Activated CD4-positive, alpha-beta memory T cell treated with anti-CD3 and anti-CD28 coated beads for 36 hours (primary cell): ENCODE data around the gene ATG101. TPM values are rescaled to one million over a fixed set of nuclear protein-coding genes. Genes with fewer than 3 reads are reported as not detected.

ENCODE experiments used
- CTCF ChIA-PET: fragments of 350-600 bp; sonication (Branson Sonifier 250); formaldehyde crosslinking; loops from one replicate; lab custom pipeline; 2021; ENCODE audit warnings: antibody characterized with exemption, inconsistent platforms; lab: Charles Lee
- POLR2A ChIA-PET: fragments of 350-600 bp; sonication (Branson Sonifier 250); formaldehyde crosslinking; loops from one replicate; lab custom pipeline; 2021; ENCODE audit warnings: antibody characterized with exemption; lab: Charles Lee
- DNase-seq: peaks from one replicate; pipeline ENCODE4 v3.0.0-alpha.2; 2020
- H3K27ac Mint-ChIP-seq: one replicate; pipeline ENCODE4 v1.8.0; 2021; ENCODE audit warnings: mixed read lengths
- H3K27me3 Mint-ChIP-seq: one replicate; pipeline ENCODE4 v1.8.0; 2021; ENCODE audit warnings: mixed read lengths
- H3K36me3 Mint-ChIP-seq: one replicate; pipeline ENCODE4 v1.8.0; 2021; ENCODE audit warnings: mixed read lengths
- H3K4me1 Mint-ChIP-seq: one replicate; pipeline ENCODE4 v1.8.0; 2021; ENCODE audit warnings: low read depth, mixed read lengths
- H3K4me3 Mint-ChIP-seq: one replicate; pipeline ENCODE4 v1.8.0; 2021; ENCODE audit warnings: mild to moderate bottlenecking, mixed read lengths
- H3K9me3 Mint-ChIP-seq: one replicate; pipeline ENCODE4 v1.8.0; 2021; ENCODE audit warnings: mixed read lengths
- intact Hi-C: fragments of 100-400 bp; cut with micrococcal nuclease; formaldehyde crosslinking; loops from one replicate; pipeline ENCODE4 v1.15.1; 2023
- total RNA-seq, 2 experiments: library from RNA; stranded (reverse); gene quantifications; one replicate each; pipeline ENCODE4 v1.2.3, GENCODE V29; 2021

Gene ATG101
- total RNA-seq, 2 experiments from 2014 or later, result 35.7 to 38.0 TPM

GRCh38 chr12:52082669-52082987 lies 12.8 kb downstream of the ATG101 start:
- H3K4me3 Mint-ChIP-seq, result no peak overlapping the region
- peaks cover 4% of the 10 kb centered on the region for H3K4me1 Mint-ChIP-seq
- ChIA-PET POLR2A (interaction anchor here (1.1 to 1.3 kb wide), 2 partner anchors 31 to 57 kb away, joined by 3 read pairs; partner anchors contain the start of gene NR4A1), CTCF (interaction anchor here (0.9 to 12.2 kb wide), 17 partner anchors 8 to 139 kb away, joined by 3 to 438 read pairs (median 4); partner anchors contain the start of genes ATG101, NR4A1 and TAMALIN)
- intact Hi-C loops, result loop anchor here (5.0 kb wide), 1 partner anchor 40 kb away; no protein-coding TSS in a partner anchor
- no peak overlapping the region for H3K27ac Mint-ChIP-seq
- H3K9me3 Mint-ChIP-seq, result no peaks in the 10 kb centered on the region
- no peak for DNase-seq
- peaks cover 3% of the 10 kb centered on the region for H3K36me3 Mint-ChIP-seq
- H3K27me3 Mint-ChIP-seq, result no peaks in the 10 kb centered on the region

GRCh38 chr12:52082988-52083637 lies 13.3 kb downstream of the ATG101 start:
- Mint-ChIP-seq H3K27ac (no peak overlapping the region), H3K4me1 (peaks cover 4% of the 10 kb centered on the region), H3K4me3 (no peak overlapping the region), H3K36me3 (no peaks in the 10 kb centered on the region), H3K9me3 (no peaks in the 10 kb centered on the region), H3K27me3 (no peaks in the 10 kb centered on the region)
- peak; percentile 74 for DNase-seq
- POLR2A ChIA-PET, result interaction anchor here (1.3 kb wide), 1 partner anchor 57 kb away, joined by 3 read pairs; no protein-coding TSS in a partner anchor
- CTCF ChIA-PET, result interaction anchor here (0.9 to 12.2 kb wide), 19 partner anchors 8 to 139 kb away, joined by 3 to 438 read pairs (median 5); partner anchors contain the start of genes ATG101, NR4A1 and TAMALIN
- intact Hi-C loops, result loop anchor here (1.0 to 5.0 kb wide), 2 partner anchors 39 to 58 kb away; no protein-coding TSS in a partner anchor

GRCh38 chr12:52083638-52083996 lies 13.8 kb downstream of the ATG101 start:
- H3K36me3 Mint-ChIP-seq, result no peaks in the 10 kb centered on the region
- H3K27ac Mint-ChIP-seq, result no peak overlapping the region
- POLR2A ChIA-PET, result no interaction called here
- CTCF ChIA-PET, result interaction anchor here (1.5 to 12.2 kb wide), 5 partner anchors 13 to 73 kb away, joined by 3 to 438 read pairs (median 7); partner anchors contain the start of gene ATG101
- peaks cover 4% of the 10 kb centered on the region for H3K4me1 Mint-ChIP-seq
- H3K9me3 Mint-ChIP-seq, result no peaks in the 10 kb centered on the region
- no peak overlapping the region for H3K4me3 Mint-ChIP-seq
- DNase-seq, result no peak
- intact Hi-C loops, result loop anchor here (1.0 to 5.0 kb wide), 2 partner anchors 39 to 58 kb away; no protein-coding TSS in a partner anchor
- H3K27me3 Mint-ChIP-seq, result peaks cover 3% of the 10 kb centered on the region

- H3K36me3 Mint-ChIP-seq, result no peaks in the 10 kb centered on the region
- CTCF ChIA-PET, result interaction anchor here (1.0 to 12.2 kb wide), 8 partner anchors 13 to 81 kb away, joined by 3 to 438 read pairs (median 6); partner anchors contain the start of gene ATG101
- H3K27ac Mint-ChIP-seq, result no peak overlapping the region
- peaks cover 9% of the 10 kb centered on the region for H3K27me3 Mint-ChIP-seq
- H3K4me3 Mint-ChIP-seq, result no peak overlapping the region
- peaks cover 4% of the 10 kb centered on the region for H3K4me1 Mint-ChIP-seq
- POLR2A ChIA-PET, result no interaction called here
- intact Hi-C loops, result loop anchor here (5.0 kb wide), 1 partner anchor 38 kb away; no protein-coding TSS in a partner anchor
- no peak for DNase-seq
- no peaks in the 10 kb centered on the region for H3K9me3 Mint-ChIP-seq
Measured at GRCh38 chr12:52084491-52085231, 14.9 kb downstream of the ATG101 start.

GRCh38 chr12:52085682-52086180 lies 16.0 kb downstream of the ATG101 start:
- intact Hi-C loops, result no loop called here
- peaks cover 4% of the 10 kb centered on the region for H3K4me1 Mint-ChIP-seq
- DNase-seq, result no peak
- H3K27me3 Mint-ChIP-seq, result peaks cover 18% of the 10 kb centered on the region
- no peaks in the 10 kb centered on the region for H3K9me3 Mint-ChIP-seq
- POLR2A ChIA-PET, result no interaction called here
- no peak overlapping the region for H3K27ac Mint-ChIP-seq
- H3K4me3 Mint-ChIP-seq, result no peak overlapping the region
- H3K36me3 Mint-ChIP-seq, result no peaks in the 10 kb centered on the region
- CTCF ChIA-PET, result interaction anchor here (1.3 to 12.2 kb wide), 5 partner anchors 14 to 92 kb away, joined by 3 to 438 read pairs (median 8); partner anchors contain the start of gene ATG101

- no peaks in the 10 kb centered on the region for H3K36me3 Mint-ChIP-seq
- ChIA-PET CTCF (interaction anchor here (1.4 to 12.2 kb wide), 3 partner anchors 17 to 93 kb away, joined by 3 to 438 read pairs (median 15); partner anchors contain the start of gene ATG101), POLR2A (no interaction called here)
- H3K4me3 Mint-ChIP-seq, result no peak overlapping the region
- intact Hi-C loops, result no loop called here
- H3K27ac Mint-ChIP-seq, result no peak overlapping the region
- no peak for DNase-seq
- peaks cover 23% of the 10 kb centered on the region for H3K27me3 Mint-ChIP-seq
- H3K9me3 Mint-ChIP-seq, result no peaks in the 10 kb centered on the region
- peaks cover 4% of the 10 kb centered on the region for H3K4me1 Mint-ChIP-seq
Measured at GRCh38 chr12:52086366-52086765, 16.6 kb downstream of the ATG101 start.

GRCh38 chr12:52086944-52087835 lies 17.4 kb downstream of the ATG101 start:
- no peaks in the 10 kb centered on the region for H3K36me3 Mint-ChIP-seq
- intact Hi-C loops, result no loop called here
- no peak overlapping the region for H3K27ac Mint-ChIP-seq
- ChIA-PET POLR2A (no interaction called here), CTCF (interaction anchor here (12.2 kb wide), 1 partner anchor 61 kb away, joined by 438 read pairs; no protein-coding TSS in a partner anchor)
- no peak overlapping the region for H3K4me3 Mint-ChIP-seq
- H3K4me1 Mint-ChIP-seq, result peaks cover 2% of the 10 kb centered on the region
- no peaks in the 10 kb centered on the region for H3K9me3 Mint-ChIP-seq
- DNase-seq, result no peak
- peaks cover 30% of the 10 kb centered on the region for H3K27me3 Mint-ChIP-seq

- POLR2A ChIA-PET, result no interaction called here
- CTCF ChIA-PET, result interaction anchor here (12.2 kb wide), 1 partner anchor 62 kb away, joined by 438 read pairs; no protein-coding TSS in a partner anchor
- intact Hi-C loops, result no loop called here
- Mint-ChIP-seq H3K36me3 (no peaks in the 10 kb centered on the region), H3K4me3 (no peak overlapping the region), H3K4me1 (peaks cover 2% of the 10 kb centered on the region), H3K27me3 (peaks cover 30% of the 10 kb centered on the region), H3K9me3 (no peaks in the 10 kb centered on the region), H3K27ac (no peak overlapping the region)
- no peak for DNase-seq
Measured at GRCh38 chr12:52087961-52088820, 18.4 kb downstream of the ATG101 start.

GRCh38 chr12:52089491-52089890 lies 19.7 kb downstream of the ATG101 start:
- no peaks in the 10 kb centered on the region for H3K9me3 Mint-ChIP-seq
- intact Hi-C loops, result no loop called here
- H3K27ac Mint-ChIP-seq, result no peak overlapping the region
- no peak overlapping the region for H3K4me3 Mint-ChIP-seq
- no peaks in the 10 kb centered on the region for H3K4me1 Mint-ChIP-seq
- H3K27me3 Mint-ChIP-seq, result peaks cover 34% of the 10 kb centered on the region
- CTCF ChIA-PET, result interaction anchor here (12.2 kb wide), 1 partner anchor 63 kb away, joined by 438 read pairs; no protein-coding TSS in a partner anchor
- no peak for DNase-seq
- no peaks in the 10 kb centered on the region for H3K36me3 Mint-ChIP-seq
- POLR2A ChIA-PET, result no interaction called here

- Mint-ChIP-seq H3K36me3 (no peaks in the 10 kb centered on the region), H3K27me3 (peaks cover 36% of the 10 kb centered on the region), H3K4me1 (no peaks in the 10 kb centered on the region), H3K9me3 (no peaks in the 10 kb centered on the region), H3K4me3 (no peak overlapping the region), H3K27ac (no peak overlapping the region)
- intact Hi-C loops, result no loop called here
- CTCF ChIA-PET, result interaction anchor here (1.2 to 1.4 kb wide), 3 partner anchors 7 to 67 kb away, joined by 3 read pairs; no protein-coding TSS in a partner anchor
- no peak for DNase-seq
- POLR2A ChIA-PET, result no interaction called here
Measured at GRCh38 chr12:52090291-52090690, 20.5 kb downstream of the ATG101 start.
